ENCODE measurements around the gene ADRA2B.

The ADRA2B gene

DNA sequence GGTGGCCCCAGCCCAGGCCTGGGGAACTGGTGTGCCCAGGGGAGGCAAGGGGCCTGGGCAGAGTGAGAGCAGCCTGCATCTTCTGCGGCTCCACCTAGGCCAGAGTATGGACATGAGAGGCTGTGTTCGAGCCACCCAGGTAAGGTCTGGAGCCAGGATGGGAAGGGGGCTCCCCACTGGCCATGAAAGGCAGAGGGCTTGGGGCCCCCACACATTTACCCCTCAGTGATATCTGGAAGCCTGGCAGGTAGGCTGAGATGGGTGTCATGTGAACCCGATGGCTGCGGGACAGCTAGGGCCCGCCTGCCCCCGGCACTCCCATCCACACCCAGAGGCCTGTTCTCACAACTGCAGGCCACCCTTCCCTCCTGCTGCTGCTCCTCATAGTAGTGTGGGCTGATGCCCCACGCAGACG is 13.2 kb downstream of the ADRA2B start:
- no peak for DNase-seq

DNA sequence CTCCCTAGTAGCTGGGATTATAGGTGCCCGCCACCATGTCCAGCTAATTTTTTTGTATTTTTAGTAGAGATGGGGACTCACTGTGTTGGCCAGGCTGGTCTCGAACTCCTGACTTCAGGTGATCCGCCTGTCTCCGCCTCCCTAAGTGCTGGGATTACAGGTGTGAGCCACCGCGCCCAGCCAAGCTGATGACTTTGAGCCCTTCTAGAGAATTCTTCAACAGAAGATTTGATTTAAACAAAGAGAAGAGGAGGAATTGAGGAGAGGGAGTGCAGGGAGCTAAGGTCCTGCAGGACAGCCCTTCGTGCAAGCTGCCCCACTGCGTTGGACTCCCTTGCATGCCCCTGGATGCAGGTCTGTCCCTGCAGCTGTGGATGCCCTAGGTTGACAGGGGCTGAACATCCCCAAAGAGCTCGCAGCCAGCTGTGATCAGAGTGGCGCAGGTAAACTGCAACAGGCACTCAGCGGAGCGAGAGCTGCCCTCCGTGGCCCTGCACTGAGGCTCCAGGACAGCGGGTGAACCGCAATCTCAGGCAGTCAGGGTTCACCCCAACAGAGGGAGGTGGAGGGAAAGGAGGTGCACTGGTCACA is 13.7 kb downstream of the ADRA2B start:
- no peak for DNase-seq

DNA sequence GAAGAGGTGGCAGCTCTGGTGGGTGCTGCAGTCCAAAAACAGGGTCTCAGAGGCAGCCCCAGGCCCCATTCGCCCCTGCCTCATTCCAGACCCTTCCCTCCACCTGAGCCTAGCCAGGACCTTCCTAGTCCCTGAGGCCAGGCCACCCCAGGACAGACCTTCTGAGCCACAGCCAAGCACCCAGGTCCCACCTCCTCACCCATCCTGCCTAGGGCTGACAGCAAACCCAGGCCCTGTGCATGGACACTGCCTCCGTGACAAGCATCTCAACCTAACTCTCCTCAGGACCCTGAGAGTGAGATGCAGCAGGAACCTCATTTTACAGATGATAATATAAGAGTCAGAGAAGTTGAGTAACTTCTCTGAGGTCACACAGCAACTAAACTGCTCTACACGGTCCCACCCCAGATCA is 15.5 kb downstream of the ADRA2B start:
- DNase-seq = no peak

DNA sequence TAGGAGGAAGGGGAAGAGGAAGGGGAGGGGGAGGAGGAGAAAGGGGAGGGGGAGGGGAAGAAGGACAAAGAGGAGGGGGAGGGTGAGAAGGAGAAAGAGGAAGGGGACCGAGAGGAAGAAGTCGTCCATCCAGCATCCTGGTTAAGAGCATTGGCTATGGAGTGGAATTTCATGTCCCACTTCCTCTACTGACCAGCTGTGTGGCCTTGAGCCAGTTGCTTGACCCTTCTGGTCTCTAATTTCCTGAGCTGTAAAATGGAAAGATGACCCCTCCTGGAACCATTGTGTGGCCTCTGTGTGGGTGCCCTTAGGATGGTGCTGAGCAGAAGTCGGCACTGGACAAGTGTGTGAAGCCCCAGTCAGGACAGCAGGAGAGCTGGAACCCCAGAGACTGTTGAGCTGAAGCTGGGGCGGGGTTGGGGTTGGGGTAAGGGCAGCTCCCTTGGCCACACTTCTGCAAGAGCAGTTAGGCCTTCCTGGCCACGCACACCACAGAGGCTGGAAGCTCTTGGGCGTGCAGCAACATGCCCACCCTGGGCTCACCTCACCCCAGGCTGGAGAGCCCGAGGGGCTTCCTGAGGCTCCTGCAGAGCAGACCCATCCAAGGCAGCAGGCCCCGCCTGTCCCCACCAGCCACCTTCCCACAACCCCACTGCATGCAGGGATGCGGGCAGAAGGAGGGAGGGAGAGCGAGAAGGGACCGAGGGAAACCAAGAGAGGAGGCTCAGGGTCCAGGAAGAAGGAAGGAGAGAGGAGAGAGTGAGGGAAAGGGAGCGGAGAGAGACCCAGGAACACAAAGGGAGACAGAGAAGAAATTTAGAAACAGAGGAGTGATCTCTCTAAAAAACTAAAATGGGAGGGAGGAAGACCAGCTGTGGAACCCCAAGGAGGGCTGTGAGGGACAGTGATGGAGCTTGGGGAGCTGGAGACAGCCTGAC is 16.2 kb downstream of the ADRA2B start:
- DNase-seq = no peak

DNA sequence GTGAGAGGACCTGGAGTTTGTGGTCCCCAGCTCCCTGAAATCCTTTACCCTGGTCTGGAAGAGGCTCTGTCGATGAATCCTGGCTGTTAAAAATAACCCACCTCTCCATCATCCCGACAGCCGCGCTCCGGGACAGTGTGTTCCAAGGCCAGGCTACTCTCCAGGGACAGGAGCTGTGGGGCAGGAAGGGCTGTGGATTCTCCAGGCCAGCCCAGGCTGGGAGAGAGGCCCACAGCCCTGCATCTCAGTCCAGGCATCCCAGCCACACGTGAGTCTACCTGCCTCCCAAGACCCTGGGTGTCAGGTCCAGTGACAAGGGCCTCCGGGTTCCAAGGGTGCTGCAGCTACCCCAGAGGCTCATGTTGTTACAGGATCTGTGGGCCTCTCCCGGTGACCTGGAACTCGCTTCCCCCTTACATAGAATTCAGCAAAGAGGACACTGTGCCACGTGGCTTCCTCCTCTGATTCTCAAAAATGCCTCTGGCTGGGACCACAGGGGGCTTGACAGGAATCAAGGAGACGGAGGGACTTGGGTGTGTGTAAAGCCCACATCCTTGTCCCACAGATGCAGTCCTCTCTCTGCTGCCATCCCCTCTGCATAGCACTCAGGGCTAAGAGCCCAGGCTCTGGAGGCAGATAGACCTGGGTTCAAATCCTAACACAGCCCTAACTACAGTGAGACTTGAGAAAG is 17.3 kb downstream of the ADRA2B start:
- no peak for DNase-seq

DNA sequence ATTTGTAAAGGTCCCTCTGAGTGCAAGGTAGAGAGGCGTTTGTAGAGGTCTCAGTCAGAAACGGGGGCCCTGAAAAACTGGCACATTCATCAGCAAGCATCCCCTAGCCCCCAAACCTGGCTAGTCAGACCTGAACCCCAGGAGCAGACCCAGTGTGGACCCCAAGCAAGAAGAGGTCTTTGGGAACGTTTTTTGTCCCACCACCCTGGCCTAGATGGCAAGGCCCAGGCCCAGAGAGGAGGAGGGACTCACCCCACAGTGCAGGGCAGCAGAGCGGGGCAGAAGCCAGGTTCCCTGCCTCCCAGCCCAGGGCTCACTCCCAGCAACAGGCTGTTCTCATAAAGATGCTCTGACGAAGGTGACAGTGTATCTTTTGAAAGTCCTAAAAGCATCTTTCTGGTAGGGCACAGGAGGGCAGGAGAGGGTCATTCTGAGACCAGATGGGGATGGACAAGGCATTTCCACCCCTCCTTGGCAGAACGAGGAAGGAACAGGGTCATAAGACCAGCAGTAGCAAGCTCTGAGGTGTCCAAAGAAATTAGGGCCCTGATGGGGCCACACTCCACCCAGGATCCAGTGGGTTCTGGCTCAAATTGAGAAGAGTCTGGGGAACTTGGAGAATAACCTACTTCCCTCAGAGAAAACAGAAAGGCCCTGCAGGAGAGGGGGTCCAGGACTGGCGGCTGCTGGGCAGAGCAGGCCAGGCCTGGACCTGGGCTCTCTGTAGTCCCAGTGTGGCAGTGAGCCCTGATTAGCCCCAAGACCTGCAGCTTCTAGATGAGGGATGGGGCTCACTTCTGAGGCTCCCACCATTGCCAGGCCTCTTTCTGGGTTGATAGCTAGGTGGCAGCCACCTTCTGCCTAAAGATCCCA is 18.2 kb downstream of the ADRA2B start:
- no peak for DNase-seq

DNA sequence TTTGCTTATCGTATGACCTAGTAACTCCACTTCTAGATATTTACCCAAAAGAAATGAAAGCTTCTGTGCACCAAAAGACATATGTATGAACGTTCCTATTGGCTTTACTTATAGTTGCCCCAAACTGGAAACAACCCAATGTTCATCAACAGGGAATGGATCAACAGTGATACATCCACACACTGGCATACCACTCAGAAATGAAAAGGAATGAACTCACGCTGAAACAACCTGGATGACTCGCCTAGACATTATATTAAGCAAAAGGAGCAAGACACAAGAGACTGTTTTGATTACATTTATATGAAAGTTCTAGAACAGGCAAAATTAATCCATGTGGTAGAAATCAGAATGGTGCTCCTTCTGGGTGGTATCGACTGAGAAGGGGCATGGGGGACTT is 18.9 kb downstream of the ADRA2B start:
- DNase-seq = no peak

DNA sequence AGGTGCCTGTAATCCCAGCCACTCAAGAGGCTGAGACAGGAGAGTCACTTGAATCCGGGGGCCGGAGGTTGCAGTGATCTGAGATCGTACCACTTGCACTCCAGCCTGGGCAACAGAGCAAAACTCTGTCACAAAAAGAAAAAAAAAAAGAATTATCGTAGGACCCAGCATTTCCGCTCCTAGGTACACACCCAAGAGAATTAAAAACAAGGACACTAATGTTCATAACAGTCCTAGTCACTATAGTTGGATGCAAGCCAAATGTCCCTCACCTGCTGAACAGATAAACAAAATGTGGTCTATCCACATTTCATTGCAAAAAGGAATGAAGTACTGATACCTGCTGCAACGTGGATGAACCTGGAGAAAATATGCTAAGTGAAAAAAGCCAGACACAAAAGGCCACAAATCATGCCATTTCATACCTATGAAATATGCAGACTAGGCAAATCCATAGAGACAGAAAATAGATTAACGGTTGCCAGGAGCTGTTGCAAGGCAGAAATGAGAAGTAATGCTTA is 21.2 kb downstream of the ADRA2B start:
- no peak for DNase-seq

DNA sequence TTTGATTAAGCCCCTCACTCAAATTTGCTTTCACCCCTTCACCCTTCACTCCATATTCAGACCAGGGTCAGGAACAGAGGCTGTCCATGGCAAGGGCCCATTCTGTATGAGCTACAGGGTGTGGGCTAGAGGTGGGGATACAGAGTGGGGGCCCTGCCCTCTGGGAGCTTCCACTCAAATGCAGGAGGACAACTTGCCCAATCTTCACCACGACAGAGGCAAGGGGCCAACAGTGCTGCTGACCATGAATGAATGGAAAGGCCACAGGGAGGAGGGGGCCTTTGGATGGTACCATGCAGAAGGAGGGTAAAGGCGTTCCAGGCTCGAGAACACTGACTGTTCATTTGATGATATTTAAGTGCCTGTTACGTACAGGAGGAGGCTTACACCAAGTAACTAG is 22.8 kb downstream of the ADRA2B start:
- DNase-seq = no peak

DNA sequence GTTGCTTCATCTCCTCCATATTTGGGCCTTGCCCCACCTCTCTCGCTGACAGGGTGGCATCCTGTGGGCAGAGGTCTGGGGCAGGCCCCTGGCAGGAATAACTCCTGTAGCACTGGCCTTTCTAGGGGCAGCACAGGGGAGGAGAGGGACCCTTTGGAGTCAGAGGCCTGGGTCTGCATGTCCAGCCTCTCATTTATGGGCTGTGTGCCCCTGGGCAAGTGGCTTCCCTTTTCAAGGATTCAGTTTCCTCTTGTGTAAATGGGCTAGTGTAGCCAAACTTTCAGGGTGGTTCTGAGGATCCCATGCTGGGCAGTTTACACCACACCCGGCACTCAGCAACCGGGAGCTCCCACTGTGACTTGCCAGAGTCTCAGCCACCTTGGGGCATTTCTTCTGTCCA is 23.4 kb downstream of the ADRA2B start:
- DNase-seq = no peak

DNA sequence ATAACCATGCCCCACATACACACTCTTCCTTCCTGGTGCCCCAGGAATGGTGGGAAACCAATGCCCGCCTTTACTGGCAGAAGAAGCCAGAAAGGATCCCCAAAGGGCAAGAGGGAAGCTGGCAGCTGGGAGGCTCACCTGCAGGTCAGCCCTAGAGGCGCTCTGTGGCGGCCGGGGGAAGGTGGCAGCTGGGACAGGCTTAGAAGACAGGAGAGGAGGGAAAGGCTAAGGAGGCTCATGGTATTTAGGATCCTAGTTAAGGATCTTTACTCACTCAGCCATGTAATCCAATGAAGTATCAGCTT is 23.8 kb downstream of the ADRA2B start:
- DNase-seq = no peak

DNA sequence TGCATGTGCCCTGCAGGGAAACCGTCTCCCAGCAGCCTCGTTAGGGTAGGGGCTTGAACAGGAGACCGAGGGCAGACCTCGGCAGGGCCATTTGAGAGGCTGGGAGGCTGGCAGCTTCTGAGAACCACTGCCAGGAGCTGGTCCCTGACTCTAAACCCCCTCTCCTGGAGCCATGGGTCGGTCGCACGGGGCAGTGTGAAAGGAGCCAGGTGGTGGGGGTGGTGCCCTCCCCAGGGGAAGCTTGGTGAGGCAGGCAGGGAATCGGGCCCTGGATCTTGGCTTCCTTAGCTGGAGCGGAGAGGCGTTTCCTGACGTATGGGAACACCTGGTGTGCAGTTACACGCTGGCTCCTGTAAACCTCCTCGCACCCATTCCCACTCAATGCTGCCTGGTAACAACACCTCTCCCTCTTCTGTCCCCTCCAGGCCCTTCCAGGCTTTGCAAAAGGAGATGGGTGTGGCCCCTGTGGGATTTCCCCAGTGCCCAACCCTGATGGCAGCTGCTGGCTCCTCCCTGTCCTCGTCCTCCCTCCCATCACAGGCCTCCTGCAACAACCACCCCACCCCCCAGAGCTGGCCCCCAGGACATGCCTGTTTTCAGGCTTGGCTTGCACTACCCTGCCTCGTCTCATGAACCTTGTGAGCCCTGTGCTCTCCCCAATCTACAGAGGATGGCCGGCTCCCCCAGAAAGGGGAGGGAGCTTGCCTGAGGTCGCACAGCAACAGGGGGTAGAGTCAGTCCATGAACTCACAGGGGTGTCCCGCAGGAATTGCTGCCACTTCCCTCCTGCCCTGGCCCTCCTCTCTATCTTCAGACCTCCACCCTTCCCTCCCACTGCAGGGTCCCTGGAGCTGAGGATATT is 24.4 kb downstream of the ADRA2B start:
- no peak for DNase-seq

DNA sequence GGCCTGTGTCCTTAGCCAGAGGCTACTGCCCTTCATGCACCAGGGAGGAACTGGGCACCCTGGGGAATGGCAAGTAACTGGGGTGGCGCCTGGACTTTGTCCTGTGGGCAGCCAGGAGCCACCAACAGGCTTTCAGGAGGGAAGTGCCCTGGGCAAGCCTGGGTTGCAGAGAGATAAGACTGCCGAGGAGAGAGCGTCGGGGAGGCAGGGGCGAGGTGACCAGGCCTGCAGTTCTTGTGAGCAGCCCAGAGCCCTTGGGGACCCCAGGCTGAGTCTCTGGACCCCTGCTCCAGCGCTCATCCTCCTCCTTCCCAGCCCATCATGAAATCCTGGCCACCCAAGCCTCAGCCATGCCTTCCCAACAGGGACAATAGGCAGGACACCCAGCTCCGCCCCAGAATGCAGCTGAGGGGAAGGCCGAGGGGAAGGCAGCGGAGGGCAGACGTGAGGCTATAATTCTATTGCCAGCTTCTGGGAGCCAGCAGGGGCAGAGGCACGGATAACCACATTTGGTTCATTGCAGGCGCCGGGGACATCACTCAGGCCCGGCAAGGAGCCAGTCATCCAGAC is 25.1 kb downstream of the ADRA2B start:
- no peak for DNase-seq

DNA sequence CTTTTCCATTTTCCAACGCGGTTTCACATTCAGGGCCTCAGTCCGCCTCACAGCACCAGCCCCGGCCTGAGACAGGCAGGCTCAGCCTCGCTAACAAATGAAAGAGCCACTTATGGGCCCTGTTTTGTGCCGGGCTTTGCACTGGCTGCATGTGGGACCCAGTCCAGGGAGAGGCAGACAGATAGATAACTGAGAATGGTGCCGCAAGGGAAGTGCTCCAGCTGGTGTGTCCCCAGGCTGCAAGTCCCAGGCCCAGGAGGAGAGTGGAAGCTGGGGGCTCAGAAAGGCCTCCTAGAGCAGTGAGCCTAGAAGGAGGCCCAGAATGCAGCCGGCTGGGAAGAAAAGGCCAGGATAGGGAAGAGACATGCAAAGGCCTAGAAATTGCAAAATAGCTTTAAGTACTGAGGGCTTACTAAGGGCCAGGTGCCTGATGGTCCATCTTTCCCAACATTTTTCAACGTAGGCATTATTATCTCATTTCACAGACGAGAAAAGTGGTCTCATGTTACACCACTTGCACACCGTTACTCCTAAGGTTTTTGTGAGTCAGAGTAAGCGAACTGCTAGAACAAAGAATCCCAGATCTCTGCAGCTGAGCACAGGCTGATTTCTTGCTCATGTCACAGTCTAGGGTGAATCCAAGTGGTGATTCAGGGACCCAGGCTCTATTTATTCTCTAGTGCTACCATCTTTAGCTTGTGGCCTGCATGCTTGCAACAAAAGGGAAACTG is 26.0 kb downstream of the ADRA2B start:
- DNase-seq = no peak

DNA sequence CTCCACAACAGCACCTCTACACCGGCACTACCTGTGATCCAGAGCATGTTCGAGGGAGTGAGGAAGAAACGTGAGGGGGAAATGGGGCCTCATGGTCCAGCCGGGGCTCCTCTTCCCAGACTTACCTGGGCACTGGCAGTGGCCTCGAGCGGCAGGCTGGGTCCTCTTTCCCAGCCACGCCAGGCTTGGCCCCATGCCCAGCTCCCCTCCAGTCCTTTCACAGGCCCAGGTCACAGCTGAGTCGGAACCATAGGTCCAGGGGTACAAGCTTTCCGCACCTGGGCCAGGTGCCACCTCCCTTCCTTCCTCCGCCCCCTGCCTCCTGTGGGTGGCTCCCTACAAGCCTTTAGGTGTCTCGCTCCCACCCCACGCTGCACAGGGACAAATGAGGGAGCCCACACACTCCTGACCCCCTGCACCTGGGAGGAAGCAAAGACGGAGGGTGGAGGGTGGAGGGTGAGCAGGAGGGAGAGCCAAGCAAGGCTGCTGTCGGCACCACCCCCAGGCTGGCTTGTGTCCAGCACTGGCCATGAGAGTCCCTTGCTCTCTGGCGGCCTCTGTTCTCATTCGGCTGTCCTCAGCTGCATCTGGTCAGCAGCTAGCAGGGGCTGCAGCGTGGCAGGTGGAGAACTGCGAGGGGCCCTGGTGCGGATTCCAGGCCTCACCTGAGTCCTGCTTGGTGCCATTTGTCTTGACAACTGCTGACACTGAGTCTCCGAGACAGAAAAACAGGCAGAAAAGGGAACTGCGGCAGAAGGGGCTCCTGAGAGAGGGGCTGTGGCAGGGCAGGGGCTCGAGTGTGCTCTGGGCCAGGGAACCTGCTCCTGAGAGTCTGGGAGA is 26.8 kb downstream of the ADRA2B start:
- no peak for DNase-seq

DNA sequence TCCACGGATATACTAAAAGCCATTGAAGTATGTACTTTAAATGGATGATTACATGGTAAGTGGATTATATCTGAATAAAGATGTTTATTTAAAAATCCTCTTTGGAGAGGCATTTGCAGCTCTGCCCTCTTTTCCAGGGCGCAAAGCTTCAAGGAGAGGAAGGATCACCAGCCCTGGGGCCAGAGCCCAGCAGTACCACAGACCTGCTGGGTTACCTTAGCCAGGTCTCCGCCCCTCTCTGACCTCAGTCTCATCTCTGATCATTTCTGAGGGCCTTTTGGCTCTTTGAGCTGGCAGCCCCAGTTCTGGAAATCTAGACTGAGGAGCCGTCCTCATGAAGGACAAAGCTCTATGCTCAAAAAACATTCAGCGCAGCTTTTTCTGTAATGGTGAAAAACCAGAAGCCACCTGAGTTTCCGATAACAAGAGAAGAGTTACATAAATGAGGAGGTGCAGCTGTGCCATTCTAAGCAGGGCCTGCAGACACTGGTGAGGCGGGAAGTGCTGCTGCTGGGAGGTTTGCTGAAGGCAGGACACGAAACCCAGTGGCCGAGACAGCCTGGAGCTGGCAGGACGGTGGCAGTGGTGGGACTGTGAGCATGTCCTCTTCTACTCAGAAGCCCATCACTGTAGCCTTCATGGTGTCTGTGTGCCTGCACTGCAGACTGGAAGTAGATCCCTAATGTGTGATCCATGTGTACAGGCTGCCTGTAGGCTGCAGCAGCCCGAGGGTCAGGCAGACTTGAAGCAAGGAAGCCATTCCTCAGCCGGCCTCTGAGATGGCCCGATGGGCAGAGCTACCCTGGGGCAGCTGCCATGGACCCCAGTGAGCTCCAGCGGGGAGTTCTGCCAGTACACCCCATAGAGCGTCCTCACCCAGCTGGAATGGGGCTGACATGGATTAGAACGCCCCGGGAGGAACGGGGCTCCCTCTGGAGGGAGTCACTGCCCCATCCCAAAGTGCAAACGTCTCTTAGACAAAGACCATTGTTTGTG is 27.7 kb downstream of the ADRA2B start:
- DNase-seq = no peak

DNA sequence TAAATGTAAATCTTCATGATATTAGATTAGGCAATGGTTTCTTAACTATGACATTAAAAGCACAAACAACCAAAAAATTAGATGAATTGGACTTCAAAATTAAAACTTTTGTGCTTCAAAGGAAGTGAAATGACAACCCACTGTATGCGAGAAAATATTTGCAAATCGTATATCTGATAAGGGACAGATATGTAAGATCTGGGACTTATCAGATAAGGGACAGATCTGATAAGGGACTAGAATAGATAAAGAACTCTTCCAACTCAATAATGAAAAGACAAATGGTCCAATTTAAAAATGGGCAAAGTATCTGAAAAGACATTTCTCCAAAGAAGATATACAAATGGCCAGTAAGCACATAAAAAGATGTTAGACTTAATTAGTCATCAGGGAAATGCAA is 29.2 kb downstream of the ADRA2B start:
- no peak for DNase-seq

DNA sequence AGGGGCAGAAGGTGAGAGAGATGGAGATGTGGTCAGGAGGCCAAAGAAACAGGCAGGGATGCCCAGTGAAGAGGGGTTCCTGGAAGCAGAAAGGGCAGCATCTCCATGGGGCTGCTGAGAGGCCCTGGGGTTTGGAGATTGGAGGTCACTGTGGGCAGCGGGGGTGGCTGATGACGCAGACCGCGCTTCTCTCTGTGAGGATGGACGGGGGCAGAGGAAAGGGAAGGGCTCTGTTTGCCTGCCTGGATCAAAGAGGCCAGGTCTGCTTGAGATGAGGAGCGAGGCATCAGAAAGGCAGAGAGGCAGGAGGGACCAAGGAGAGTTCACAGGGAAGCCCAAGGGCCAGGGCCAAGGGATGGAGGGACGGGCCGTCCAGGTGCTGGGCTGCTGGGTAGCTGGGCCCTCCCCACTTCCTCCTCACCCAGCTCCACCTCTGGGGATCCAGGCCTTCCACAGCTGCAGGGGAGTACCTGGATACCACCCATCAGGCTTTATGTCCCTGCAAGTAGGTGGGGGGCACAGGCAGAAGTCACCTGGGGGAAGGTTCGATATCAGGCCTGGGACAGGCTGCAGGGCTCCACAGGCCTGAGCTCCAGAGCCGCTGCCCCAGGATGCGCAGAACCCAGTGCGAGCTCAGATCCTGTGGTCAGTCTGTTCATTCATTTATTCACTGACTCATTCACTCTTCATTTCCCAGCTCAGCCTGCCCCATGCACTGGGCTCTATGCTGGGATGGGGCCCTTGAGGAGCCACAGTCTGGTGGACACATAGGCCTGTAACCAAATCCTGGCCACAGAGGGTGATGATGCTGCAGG is 30.6 kb downstream of the ADRA2B start:
- DNase-seq = no peak

All from NCI-H446 (cell line).